Gastrocnemius medialis (tissue), 4 donors: Measurements from ENCODE around the gene RPL19.

Source experiments
- POLR2A ChIP-seq, 2 donors: fragments of 450-650 bp; IDR thresholded peaks; one replicate each; pipeline ENCODE4 v1.6.1; 2017; ENCODE audit warnings: antibody characterized with exemption in 2 of 2, mild to moderate bottlenecking in 2 of 2, moderate library complexity in 2 of 2
- TF ChIP-seq, protein P1 (sequence below), 5 experiments: fragments of 450-650 bp in 3 of 5; fragments of 200-600 bp in 2 of 5; sonication (generic) in 2 of 5; IDR thresholded peaks in 4 of 5; conservative IDR thresholded peaks in 1 of 5; 1 replicate in 4 of 5; 2 replicates in 1 of 5; pipeline ENCODE4 v1.5.1; 2016 to 2019; ENCODE audit warnings: antibody characterized with exemption in 5 of 5, mild to moderate bottlenecking in 3 of 5, moderate library complexity in 3 of 5

DNA sequence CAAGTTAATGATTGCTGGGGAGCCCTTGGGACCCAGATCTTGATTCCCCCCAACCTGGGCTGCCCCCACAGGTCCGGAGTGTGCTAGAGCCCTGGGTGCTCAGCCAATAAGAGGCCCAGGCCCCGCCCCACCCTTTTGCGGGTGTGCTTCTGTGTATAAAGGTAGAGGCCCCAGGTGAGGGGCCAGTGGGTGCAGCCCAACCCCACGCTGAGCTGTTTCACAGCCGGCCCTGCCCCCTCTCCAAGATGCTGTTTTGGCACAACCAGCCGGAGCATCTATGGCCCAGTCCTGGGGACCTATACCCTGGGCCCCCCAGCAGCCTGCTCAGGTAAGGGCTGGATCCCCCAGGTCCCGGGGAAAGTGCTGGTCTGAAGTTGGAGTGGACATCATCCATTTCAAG is 37.5 kb downstream of the RPL19 start:
- TF ChIP-seq, protein P1, sequence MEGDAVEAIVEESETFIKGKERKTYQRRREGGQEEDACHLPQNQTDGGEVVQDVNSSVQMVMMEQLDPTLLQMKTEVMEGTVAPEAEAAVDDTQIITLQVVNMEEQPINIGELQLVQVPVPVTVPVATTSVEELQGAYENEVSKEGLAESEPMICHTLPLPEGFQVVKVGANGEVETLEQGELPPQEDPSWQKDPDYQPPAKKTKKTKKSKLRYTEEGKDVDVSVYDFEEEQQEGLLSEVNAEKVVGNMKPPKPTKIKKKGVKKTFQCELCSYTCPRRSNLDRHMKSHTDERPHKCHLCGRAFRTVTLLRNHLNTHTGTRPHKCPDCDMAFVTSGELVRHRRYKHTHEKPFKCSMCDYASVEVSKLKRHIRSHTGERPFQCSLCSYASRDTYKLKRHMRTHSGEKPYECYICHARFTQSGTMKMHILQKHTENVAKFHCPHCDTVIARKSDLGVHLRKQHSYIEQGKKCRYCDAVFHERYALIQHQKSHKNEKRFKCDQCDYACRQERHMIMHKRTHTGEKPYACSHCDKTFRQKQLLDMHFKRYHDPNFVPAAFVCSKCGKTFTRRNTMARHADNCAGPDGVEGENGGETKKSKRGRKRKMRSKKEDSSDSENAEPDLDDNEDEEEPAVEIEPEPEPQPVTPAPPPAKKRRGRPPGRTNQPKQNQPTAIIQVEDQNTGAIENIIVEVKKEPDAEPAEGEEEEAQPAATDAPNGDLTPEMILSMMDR (IDR thresholded peaks at IDR 0.05 in 4 of 5, conservative IDR thresholded peaks at IDR 0.05 in 1 of 5) = no peak
- TF ChIP-seq POLR2A (IDR thresholded peaks at IDR 0.05) = no peak
